OCI-LY1 (cell line): ENCODE measurements around the gene TRIM45.

Source experiments
- H2AFZ ChIP-seq: fragments of 200-600 bp; sonication (generic), shearing (Covaris generic); 2 replicates; pipeline ENCODE4 v1.6.0; 2014; ENCODE audit warnings: antibody characterized with exemption, mild to moderate bottlenecking, low read length
- H3F3A ChIP-seq: fragments of 200-600 bp; sonication (generic), shearing (Covaris generic); 2 replicates; pipeline ENCODE4 v1.6.0; 2014; ENCODE audit warnings: mild to moderate bottlenecking, antibody characterized with exemption, low read length, moderate library complexity; ENCODE audit not compliant: insufficient read depth
- H3K27ac ChIP-seq: fragments of 200-600 bp; sonication (generic); 2 replicates; pipeline ENCODE4 v1.5.1; 2014; ENCODE audit warnings: low read length, mixed run types, mild to moderate bottlenecking, low read depth; ENCODE audit not compliant: poor library complexity, severe bottlenecking
- H3K27me3 ChIP-seq: fragments of 200-600 bp; sonication (generic); 2 replicates; pipeline ENCODE4 v1.6.0; 2014; ENCODE audit warnings: antibody characterized with exemption, mild to moderate bottlenecking, low read length, moderate library complexity; ENCODE audit not compliant: insufficient read depth
- H3K36me3 ChIP-seq: fragments of 200-600 bp; sonication (generic); 2 replicates; pipeline ENCODE4 v1.6.1; 2014; ENCODE audit warnings: mild to moderate bottlenecking, antibody characterized with exemption, low read length, moderate library complexity, mixed read lengths; ENCODE audit not compliant: insufficient read depth
- H3K4me1 ChIP-seq: fragments of 200-600 bp; sonication (generic); 2 replicates; pipeline ENCODE4 v1.5.1; 2014; ENCODE audit warnings: mild to moderate bottlenecking, low read length, moderate library complexity; ENCODE audit not compliant: insufficient read depth, severe bottlenecking
- H3K4me2 ChIP-seq: fragments of 200-600 bp; sonication (generic), shearing (Covaris generic); 2 replicates; pipeline ENCODE4 v1.6.1; 2014; ENCODE audit warnings: low read length
- H3K4me3 ChIP-seq: fragments of 200-600 bp; sonication (generic); 2 replicates; pipeline ENCODE4 v1.5.1; 2014; ENCODE audit warnings: low read length, low read depth, mild to moderate bottlenecking, mixed read lengths; ENCODE audit not compliant: poor library complexity, severe bottlenecking
- H3K79me2 ChIP-seq: fragments of 200-600 bp; shearing (Covaris generic); 2 replicates; pipeline ENCODE4 v1.6.1; 2016; ENCODE audit warnings: mixed run types, low read length, mixed read lengths; ENCODE audit not compliant: insufficient read depth
- H3K9ac ChIP-seq: fragments of 200-600 bp; sonication (generic), shearing (Covaris generic); 2 replicates; pipeline ENCODE4 v1.6.1; 2014; ENCODE audit warnings: mild to moderate bottlenecking, low read length, mixed read lengths
- H3K9me2 ChIP-seq: fragments of 200-600 bp; sonication (generic), shearing (Covaris generic); 2 replicates; pipeline ENCODE4 v1.6.1; 2014; ENCODE audit warnings: low read depth, mild to moderate bottlenecking, low read length, mixed read lengths
- H3K9me3 ChIP-seq: fragments of 200-600 bp; shearing (Covaris generic); 2 replicates; pipeline ENCODE4 v1.6.1; 2014; ENCODE audit warnings: low read length, mixed read lengths
- H4K20me1 ChIP-seq: fragments of 200-600 bp; sonication (generic), shearing (Covaris generic); 2 replicates; pipeline ENCODE4 v1.6.0; 2016; ENCODE audit warnings: mild to moderate bottlenecking, low read length; ENCODE audit not compliant: insufficient read depth
- EZH2 ChIP-seq: fragments of 200-600 bp; sonication (generic), shearing (Covaris generic); IDR thresholded peaks from 2 replicates; pipeline ENCODE4 v1.8.0; 2017; ENCODE audit warnings: borderline replicate concordance, mixed run types, mild to moderate bottlenecking, antibody characterized with exemption, low read length, moderate library complexity, mixed read lengths
- TF ChIP-seq, protein P1 (sequence below): fragments of 200-600 bp; sonication (generic), shearing (Covaris generic); IDR thresholded peaks from 2 replicates; pipeline ENCODE4 v1.5.1; 2017; ENCODE audit warnings: mild to moderate bottlenecking, antibody characterized with exemption, low read length, moderate library complexity, mixed read lengths

TRIM45 gene

DNA sequence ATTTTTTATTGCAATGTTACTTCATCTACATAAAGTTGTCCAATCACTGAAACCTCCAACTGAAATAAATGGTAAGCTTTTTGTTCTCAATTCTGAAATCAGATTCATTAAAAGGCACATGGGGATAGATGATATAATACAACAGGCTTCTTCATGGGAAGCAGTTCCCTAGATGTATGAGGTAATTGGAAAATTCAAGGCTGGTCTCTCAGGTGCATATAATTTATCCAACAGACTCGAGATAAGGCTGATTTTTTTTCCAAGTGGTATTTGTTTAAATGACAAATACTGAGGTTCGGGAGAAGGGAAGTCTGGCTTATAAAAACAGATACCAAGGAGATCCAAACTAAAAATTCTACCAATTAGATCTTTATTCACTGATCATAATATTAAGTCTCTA, 14.2 kb downstream of the TRIM45 start:
- Histone ChIP-seq H3K9ac (no peak overlapping the region), H3K27ac (no peak overlapping the region), H3F3A (no peaks in the 10 kb centered on the region), H3K4me1 (no peaks in the 10 kb centered on the region), H3K9me3 (no peaks in the 10 kb centered on the region), H3K79me2 (no peaks in the 10 kb centered on the region), H2AFZ (no peak overlapping the region), H3K9me2 (no peaks in the 10 kb centered on the region), H3K36me3 (peaks cover 37% of the 10 kb centered on the region), H3K27me3 (no peaks in the 10 kb centered on the region), H3K4me2 (no peak overlapping the region), H3K4me3 (no peak overlapping the region), H4K20me1 (no peaks in the 10 kb centered on the region)
- TF ChIP-seq, protein P1, sequence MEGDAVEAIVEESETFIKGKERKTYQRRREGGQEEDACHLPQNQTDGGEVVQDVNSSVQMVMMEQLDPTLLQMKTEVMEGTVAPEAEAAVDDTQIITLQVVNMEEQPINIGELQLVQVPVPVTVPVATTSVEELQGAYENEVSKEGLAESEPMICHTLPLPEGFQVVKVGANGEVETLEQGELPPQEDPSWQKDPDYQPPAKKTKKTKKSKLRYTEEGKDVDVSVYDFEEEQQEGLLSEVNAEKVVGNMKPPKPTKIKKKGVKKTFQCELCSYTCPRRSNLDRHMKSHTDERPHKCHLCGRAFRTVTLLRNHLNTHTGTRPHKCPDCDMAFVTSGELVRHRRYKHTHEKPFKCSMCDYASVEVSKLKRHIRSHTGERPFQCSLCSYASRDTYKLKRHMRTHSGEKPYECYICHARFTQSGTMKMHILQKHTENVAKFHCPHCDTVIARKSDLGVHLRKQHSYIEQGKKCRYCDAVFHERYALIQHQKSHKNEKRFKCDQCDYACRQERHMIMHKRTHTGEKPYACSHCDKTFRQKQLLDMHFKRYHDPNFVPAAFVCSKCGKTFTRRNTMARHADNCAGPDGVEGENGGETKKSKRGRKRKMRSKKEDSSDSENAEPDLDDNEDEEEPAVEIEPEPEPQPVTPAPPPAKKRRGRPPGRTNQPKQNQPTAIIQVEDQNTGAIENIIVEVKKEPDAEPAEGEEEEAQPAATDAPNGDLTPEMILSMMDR, result no peak
- no peak for TF ChIP-seq EZH2

DNA sequence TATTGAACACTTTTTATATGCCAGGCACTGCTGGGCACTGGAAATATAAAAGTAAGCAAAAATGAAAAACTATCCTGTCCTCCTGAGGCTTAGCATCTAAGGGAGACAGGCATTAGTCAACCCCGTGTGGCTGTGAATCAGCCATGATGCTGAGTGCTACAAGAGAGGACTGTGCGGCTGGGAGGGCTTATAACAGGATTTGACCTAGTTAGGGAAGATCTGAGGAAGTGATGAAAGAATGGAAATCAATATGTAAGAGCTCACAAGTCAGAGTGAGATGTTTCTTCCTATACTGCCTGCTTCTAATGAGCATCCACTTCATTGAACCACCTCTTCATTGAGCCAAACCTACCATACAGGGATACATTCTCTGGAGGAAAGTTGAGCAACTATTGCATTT, 15.1 kb downstream of the TRIM45 start:
- Histone ChIP-seq H3K9ac (no peak overlapping the region), H3K4me1 (no peaks in the 10 kb centered on the region), H3K9me3 (no peaks in the 10 kb centered on the region), H3K4me2 (no peak overlapping the region), H3K4me3 (no peak overlapping the region), H3K27me3 (no peaks in the 10 kb centered on the region), H2AFZ (no peak overlapping the region), H4K20me1 (no peaks in the 10 kb centered on the region), H3K36me3 (peaks cover 46% of the 10 kb centered on the region), H3K79me2 (no peaks in the 10 kb centered on the region), H3K27ac (no peak overlapping the region), H3K9me2 (no peaks in the 10 kb centered on the region), H3F3A (no peaks in the 10 kb centered on the region)
- TF ChIP-seq, protein P1, result no peak
- no peak for TF ChIP-seq EZH2

DNA sequence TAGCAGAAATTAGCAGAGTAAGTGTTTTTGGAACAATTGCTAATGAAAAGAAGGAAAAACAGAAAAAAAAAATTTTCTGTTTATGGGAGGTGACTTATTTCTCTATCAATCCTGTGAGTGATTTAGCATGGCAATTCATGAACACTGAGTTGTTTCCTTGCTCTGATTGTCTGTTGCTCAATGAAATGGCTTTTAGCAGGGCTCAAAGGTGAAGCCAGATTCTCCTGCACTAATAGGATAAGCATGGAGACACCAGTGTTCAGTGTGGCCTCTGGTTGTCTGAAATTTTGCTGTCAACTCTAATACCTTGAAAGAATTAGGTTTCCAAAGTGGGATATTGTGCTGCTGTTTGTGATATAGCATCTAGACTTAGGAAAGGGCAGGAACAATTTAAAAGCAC, 15.8 kb downstream of the TRIM45 start:
- Histone ChIP-seq H3K4me1 (no peaks in the 10 kb centered on the region), H3K27me3 (no peaks in the 10 kb centered on the region), H3K9ac (no peak overlapping the region), H3K4me2 (no peak overlapping the region), H4K20me1 (no peaks in the 10 kb centered on the region), H3K9me2 (no peaks in the 10 kb centered on the region), H2AFZ (no peak overlapping the region), H3F3A (no peaks in the 10 kb centered on the region), H3K4me3 (no peak overlapping the region), H3K9me3 (no peaks in the 10 kb centered on the region), H3K27ac (no peak overlapping the region), H3K79me2 (no peaks in the 10 kb centered on the region), H3K36me3 (peaks cover 54% of the 10 kb centered on the region)
- TF ChIP-seq EZH2, result no peak
- TF ChIP-seq, protein P1, result no peak
